HEK293 (cell line): Measurements from ENCODE around the gene ZG16.

Source experiments
- SETDB1 ChIP-seq: IDR thresholded peaks from one replicate; pipeline ENCODE4 v1.6.1; 2017; ENCODE audit warnings: mild to moderate bottlenecking, low read length, moderate library complexity, mixed read lengths; ENCODE audit not compliant: insufficient read length
- SP3 ChIP-seq: fragments of 450-650 bp; formaldehyde crosslinking; IDR thresholded peaks from 2 replicates; pipeline ENCODE4 v1.5.1; 2016; ENCODE audit warnings: missing biosample characterization, missing genetic modification characterization
- WT1 ChIP-seq: fragments of 450-650 bp; formaldehyde crosslinking; IDR thresholded peaks from 2 replicates; pipeline ENCODE4 v1.5.1; 2016; ENCODE audit warnings: missing biosample characterization, missing genetic modification characterization
- ZBTB17 ChIP-seq: fragments of 450-650 bp; formaldehyde crosslinking; IDR thresholded peaks from 2 replicates; pipeline ENCODE4 v1.5.1; 2016; ENCODE audit warnings: missing biosample characterization, missing genetic modification characterization
- ZFP69B ChIP-seq: fragments of 450-650 bp; formaldehyde crosslinking; IDR thresholded peaks from 2 replicates; pipeline ENCODE4 v1.5.1; 2016; ENCODE audit warnings: missing biosample characterization, missing genetic modification characterization
- ZNF146 ChIP-seq: fragments of 450-650 bp; formaldehyde crosslinking; IDR thresholded peaks from 2 replicates; pipeline ENCODE4 v1.5.1; 2016; ENCODE audit warnings: missing biosample characterization, missing genetic modification characterization
- ZNF155 ChIP-seq: fragments of 450-650 bp; formaldehyde crosslinking; IDR thresholded peaks from 2 replicates; pipeline ENCODE4 v1.5.1; 2016; ENCODE audit warnings: missing biosample characterization, missing genetic modification characterization
- ZNF169 ChIP-seq: fragments of 450-650 bp; formaldehyde crosslinking; IDR thresholded peaks from 2 replicates; pipeline ENCODE4 v1.5.1; 2016; ENCODE audit warnings: missing biosample characterization, missing genetic modification characterization
- ZNF280D ChIP-seq: fragments of 450-650 bp; formaldehyde crosslinking; IDR thresholded peaks from 2 replicates; pipeline ENCODE4 v1.5.1; 2016; ENCODE audit warnings: missing biosample characterization, missing genetic modification characterization
- ZNF311 ChIP-seq: fragments of 450-650 bp; formaldehyde crosslinking; IDR thresholded peaks from 2 replicates; pipeline ENCODE4 v1.5.1; 2017; ENCODE audit warnings: missing biosample characterization, missing genetic modification characterization, borderline replicate concordance
- ZNF391 ChIP-seq: fragments of 450-650 bp; formaldehyde crosslinking; IDR thresholded peaks from 2 replicates; pipeline ENCODE4 v1.5.1; 2016; ENCODE audit warnings: low read depth, missing biosample characterization, missing genetic modification characterization, borderline replicate concordance
- ZNF433 ChIP-seq: fragments of 450-650 bp; formaldehyde crosslinking; IDR thresholded peaks from 2 replicates; pipeline ENCODE4 v1.5.1; 2016; ENCODE audit warnings: missing biosample characterization, missing genetic modification characterization, low read depth
- ZNF501 ChIP-seq: fragments of 450-650 bp; formaldehyde crosslinking; IDR thresholded peaks from 2 replicates; pipeline ENCODE4 v1.5.1; 2016; ENCODE audit warnings: missing biosample characterization, missing genetic modification characterization
- ZNF514 ChIP-seq: fragments of 450-650 bp; formaldehyde crosslinking; IDR thresholded peaks from 2 replicates; pipeline ENCODE4 v1.5.1; 2016; ENCODE audit warnings: missing biosample characterization, missing genetic modification characterization
- ZNF555 ChIP-seq: fragments of 450-650 bp; formaldehyde crosslinking; conservative IDR thresholded peaks from 2 replicates; pipeline ENCODE4 v1.5.1; 2017; ENCODE audit warnings: missing biosample characterization, mild to moderate bottlenecking, missing genetic modification characterization, inconsistent platforms
- ZNF561 ChIP-seq: fragments of 450-650 bp; IDR thresholded peaks from 2 replicates; pipeline ENCODE4 v1.5.1; 2018; ENCODE audit warnings: missing biosample characterization, missing genetic modification characterization, borderline replicate concordance
- ZNF677 ChIP-seq: fragments of 450-650 bp; IDR thresholded peaks from 2 replicates; pipeline ENCODE4 v1.5.0; 2018; ENCODE audit warnings: missing biosample characterization, mild to moderate bottlenecking, missing genetic modification characterization, moderate library complexity
- ZNF768 ChIP-seq: fragments of 450-650 bp; formaldehyde crosslinking; IDR thresholded peaks from 2 replicates; pipeline ENCODE4 v1.5.1; 2018; ENCODE audit warnings: missing biosample characterization, mild to moderate bottlenecking, missing genetic modification characterization
- ZSCAN23 ChIP-seq: fragments of 450-650 bp; formaldehyde crosslinking; IDR thresholded peaks from 2 replicates; pipeline ENCODE4 v1.5.1; 2016; ENCODE audit warnings: missing biosample characterization, missing genetic modification characterization
- TF ChIP-seq, protein P1 (sequence below): fragments of 450-650 bp; formaldehyde crosslinking; IDR thresholded peaks from 2 replicates; pipeline ENCODE4 v1.5.1; 2016; ENCODE audit warnings: missing biosample characterization, missing genetic modification characterization
- TF ChIP-seq, protein P2 (sequence below): fragments of 450-650 bp; formaldehyde crosslinking; IDR thresholded peaks from 2 replicates; pipeline ENCODE4 v1.5.0; 2017; ENCODE audit warnings: missing biosample characterization, missing genetic modification characterization, borderline replicate concordance
- TF ChIP-seq, protein P3 (sequence below): fragments of 450-650 bp; formaldehyde crosslinking; IDR thresholded peaks from 2 replicates; pipeline ENCODE4 v1.5.1; 2016; ENCODE audit warnings: missing biosample characterization, missing genetic modification characterization
- TF ChIP-seq, protein P4 (sequence below): fragments of 450-650 bp; formaldehyde crosslinking; IDR thresholded peaks from 2 replicates; pipeline ENCODE4 v1.5.1; 2016; ENCODE audit warnings: missing biosample characterization, missing genetic modification characterization
- TF ChIP-seq, protein P5 (sequence below): fragments of 450-650 bp; formaldehyde crosslinking; IDR thresholded peaks from 2 replicates; pipeline ENCODE4 v1.5.1; 2016; ENCODE audit warnings: missing biosample characterization, missing genetic modification characterization

ZG16 gene

GRCh38 chr16:29805232-29806098 lies 27.4 kb downstream of the ZG16 start (continued):
- no peak for TF ChIP-seq ZNF280D (tag by site-specific recombination)
- no peak for TF ChIP-seq ZNF677
- no peak for TF ChIP-seq ZNF501 (tag by site-specific recombination)
- peak; percentile 86; the same call in 1 of the 2 replicates for TF ChIP-seq ZFP69B (tag by site-specific recombination)
- TF ChIP-seq, protein P1, sequence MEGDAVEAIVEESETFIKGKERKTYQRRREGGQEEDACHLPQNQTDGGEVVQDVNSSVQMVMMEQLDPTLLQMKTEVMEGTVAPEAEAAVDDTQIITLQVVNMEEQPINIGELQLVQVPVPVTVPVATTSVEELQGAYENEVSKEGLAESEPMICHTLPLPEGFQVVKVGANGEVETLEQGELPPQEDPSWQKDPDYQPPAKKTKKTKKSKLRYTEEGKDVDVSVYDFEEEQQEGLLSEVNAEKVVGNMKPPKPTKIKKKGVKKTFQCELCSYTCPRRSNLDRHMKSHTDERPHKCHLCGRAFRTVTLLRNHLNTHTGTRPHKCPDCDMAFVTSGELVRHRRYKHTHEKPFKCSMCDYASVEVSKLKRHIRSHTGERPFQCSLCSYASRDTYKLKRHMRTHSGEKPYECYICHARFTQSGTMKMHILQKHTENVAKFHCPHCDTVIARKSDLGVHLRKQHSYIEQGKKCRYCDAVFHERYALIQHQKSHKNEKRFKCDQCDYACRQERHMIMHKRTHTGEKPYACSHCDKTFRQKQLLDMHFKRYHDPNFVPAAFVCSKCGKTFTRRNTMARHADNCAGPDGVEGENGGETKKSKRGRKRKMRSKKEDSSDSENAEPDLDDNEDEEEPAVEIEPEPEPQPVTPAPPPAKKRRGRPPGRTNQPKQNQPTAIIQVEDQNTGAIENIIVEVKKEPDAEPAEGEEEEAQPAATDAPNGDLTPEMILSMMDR (tag by site-specific recombination), result peak; percentile 84
- TF ChIP-seq ZNF555 (tag by site-specific recombination), result no peak
- no peak for TF ChIP-seq ZNF155
- TF ChIP-seq ZNF433 (tag by site-specific recombination), result no peak
- peak; percentile 93 for TF ChIP-seq ZBTB17
- TF ChIP-seq ZNF146, result peak; percentile 69; the same call in 1 of the 2 replicates
- TF ChIP-seq SP3 (tag by site-specific recombination), result peak; percentile 98
- TF ChIP-seq ZNF768 (tag by site-specific recombination), result no peak; the same call in 1 of the 2 replicates
- peak; percentile 95; the same call in 1 of the 2 replicates for TF ChIP-seq ZNF391 (tag by site-specific recombination)
- TF ChIP-seq, protein P2, sequence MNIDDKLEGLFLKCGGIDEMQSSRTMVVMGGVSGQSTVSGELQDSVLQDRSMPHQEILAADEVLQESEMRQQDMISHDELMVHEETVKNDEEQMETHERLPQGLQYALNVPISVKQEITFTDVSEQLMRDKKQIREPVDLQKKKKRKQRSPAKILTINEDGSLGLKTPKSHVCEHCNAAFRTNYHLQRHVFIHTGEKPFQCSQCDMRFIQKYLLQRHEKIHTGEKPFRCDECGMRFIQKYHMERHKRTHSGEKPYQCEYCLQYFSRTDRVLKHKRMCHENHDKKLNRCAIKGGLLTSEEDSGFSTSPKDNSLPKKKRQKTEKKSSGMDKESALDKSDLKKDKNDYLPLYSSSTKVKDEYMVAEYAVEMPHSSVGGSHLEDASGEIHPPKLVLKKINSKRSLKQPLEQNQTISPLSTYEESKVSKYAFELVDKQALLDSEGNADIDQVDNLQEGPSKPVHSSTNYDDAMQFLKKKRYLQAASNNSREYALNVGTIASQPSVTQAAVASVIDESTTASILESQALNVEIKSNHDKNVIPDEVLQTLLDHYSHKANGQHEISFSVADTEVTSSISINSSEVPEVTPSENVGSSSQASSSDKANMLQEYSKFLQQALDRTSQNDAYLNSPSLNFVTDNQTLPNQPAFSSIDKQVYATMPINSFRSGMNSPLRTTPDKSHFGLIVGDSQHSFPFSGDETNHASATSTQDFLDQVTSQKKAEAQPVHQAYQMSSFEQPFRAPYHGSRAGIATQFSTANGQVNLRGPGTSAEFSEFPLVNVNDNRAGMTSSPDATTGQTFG (tag by site-specific recombination), result no peak
- no peak for TF ChIP-seq ZNF169 (tag by site-specific recombination)
- peak; percentile 89; the same call in 1 of the 2 replicates for TF ChIP-seq ZNF561 (tag by site-specific recombination)
- peak; percentile 88; the same call in 1 of the 2 replicates for TF ChIP-seq ZSCAN23 (tag by site-specific recombination)
- TF ChIP-seq, protein P3, sequence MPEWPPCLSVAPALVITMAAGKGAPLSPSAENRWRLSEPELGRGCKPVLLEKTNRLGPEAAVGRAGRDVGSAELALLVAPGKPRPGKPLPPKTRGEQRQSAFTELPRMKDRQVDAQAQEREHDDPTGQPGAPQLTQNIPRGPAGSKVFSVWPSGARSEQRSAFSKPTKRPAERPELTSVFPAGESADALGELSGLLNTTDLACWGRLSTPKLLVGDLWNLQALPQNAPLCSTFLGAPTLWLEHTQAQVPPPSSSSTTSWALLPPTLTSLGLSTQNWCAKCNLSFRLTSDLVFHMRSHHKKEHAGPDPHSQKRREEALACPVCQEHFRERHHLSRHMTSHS (tag by site-specific recombination), result no peak
- TF ChIP-seq SETDB1, result no peak
- TF ChIP-seq WT1 (tag by site-specific recombination), result peak; percentile 81; the same call in 1 of the 2 replicates
- TF ChIP-seq, protein P4, sequence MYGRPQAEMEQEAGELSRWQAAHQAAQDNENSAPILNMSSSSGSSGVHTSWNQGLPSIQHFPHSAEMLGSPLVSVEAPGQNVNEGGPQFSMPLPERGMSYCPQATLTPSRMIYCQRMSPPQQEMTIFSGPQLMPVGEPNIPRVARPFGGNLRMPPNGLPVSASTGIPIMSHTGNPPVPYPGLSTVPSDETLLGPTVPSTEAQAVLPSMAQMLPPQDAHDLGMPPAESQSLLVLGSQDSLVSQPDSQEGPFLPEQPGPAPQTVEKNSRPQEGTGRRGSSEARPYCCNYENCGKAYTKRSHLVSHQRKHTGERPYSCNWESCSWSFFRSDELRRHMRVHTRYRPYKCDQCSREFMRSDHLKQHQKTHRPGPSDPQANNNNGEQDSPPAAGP (tag by site-specific recombination), result peak; percentile 98
- TF ChIP-seq ZNF311 (tag by site-specific recombination), result no peak
- TF ChIP-seq, protein P5, sequence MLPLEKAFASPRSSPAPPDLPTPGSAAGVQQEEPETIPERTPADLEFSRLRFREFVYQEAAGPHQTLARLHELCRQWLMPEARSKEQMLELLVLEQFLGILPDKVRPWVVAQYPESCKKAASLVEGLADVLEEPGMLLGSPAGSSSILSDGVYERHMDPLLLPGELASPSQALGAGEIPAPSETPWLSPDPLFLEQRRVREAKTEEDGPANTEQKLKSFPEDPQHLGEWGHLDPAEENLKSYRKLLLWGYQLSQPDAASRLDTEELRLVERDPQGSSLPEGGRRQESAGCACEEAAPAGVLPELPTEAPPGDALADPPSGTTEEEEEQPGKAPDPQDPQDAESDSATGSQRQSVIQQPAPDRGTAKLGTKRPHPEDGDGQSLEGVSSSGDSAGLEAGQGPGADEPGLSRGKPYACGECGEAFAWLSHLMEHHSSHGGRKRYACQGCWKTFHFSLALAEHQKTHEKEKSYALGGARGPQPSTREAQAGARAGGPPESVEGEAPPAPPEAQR (tag by site-specific recombination), result peak; percentile 85; the same call in 1 of the 2 replicates
- TF ChIP-seq ZNF514 (tag by site-specific recombination), result no peak
